Chondrocyte (in vitro differentiated cells): ENCODE data around the gene TRABD2A. TPM values are rescaled to one million over a fixed set of nuclear protein-coding genes. Genes with fewer than 3 reads are reported as not detected.
"Not testable (repeated sequence)": the region's sequence is repeated elsewhere in the genome, so short reads cannot be mapped to it uniquely, and the experiment has no call there.

Source experiments
- DNase-seq: peaks from one replicate; pipeline ENCODE4 v3.0.0; 2021; ENCODE audit warnings: mixed read lengths, low spot score
- H3K27ac Mint-ChIP-seq: one replicate; pipeline ENCODE4 v1.8.0; 2021; ENCODE audit warnings: mild to moderate bottlenecking, moderate library complexity, mixed read lengths; ENCODE audit not compliant: unreplicated experiment
- H3K27me3 Mint-ChIP-seq: 2 replicates; pipeline ENCODE4 v1.8.0; 2021; ENCODE audit warnings: low read depth, mixed read lengths
- H3K36me3 Mint-ChIP-seq: 2 replicates; pipeline ENCODE4 v1.8.0; 2021; ENCODE audit warnings: low read depth, mixed read lengths
- H3K4me1 Mint-ChIP-seq: 2 replicates; pipeline ENCODE4 v1.8.0; 2021; ENCODE audit warnings: low read depth, mild to moderate bottlenecking, mixed read lengths
- H3K4me3 Mint-ChIP-seq: one replicate; pipeline ENCODE4 v1.8.0; 2021; ENCODE audit warnings: mild to moderate bottlenecking, moderate library complexity, mixed read lengths; ENCODE audit not compliant: unreplicated experiment
- H3K9me3 Mint-ChIP-seq: 2 replicates; pipeline ENCODE4 v1.8.0; 2021; ENCODE audit warnings: low read depth, mixed read lengths
- CTCF ChIP-seq: fragments of 200-600 bp; sonication (generic); IDR thresholded peaks from 2 replicates; pipeline ENCODE4 v1.5.0; 2021; ENCODE audit warnings: antibody characterized with exemption, mild to moderate bottlenecking, moderate library complexity
- total RNA-seq: library from RNA; stranded (reverse); gene quantifications from 3 replicates; pipeline ENCODE4 v1.2.1, GENCODE V29; 2021

TRABD2A gene
- total RNA-seq, 1 donor from 2014 or later: 0.37 TPM

DNA sequence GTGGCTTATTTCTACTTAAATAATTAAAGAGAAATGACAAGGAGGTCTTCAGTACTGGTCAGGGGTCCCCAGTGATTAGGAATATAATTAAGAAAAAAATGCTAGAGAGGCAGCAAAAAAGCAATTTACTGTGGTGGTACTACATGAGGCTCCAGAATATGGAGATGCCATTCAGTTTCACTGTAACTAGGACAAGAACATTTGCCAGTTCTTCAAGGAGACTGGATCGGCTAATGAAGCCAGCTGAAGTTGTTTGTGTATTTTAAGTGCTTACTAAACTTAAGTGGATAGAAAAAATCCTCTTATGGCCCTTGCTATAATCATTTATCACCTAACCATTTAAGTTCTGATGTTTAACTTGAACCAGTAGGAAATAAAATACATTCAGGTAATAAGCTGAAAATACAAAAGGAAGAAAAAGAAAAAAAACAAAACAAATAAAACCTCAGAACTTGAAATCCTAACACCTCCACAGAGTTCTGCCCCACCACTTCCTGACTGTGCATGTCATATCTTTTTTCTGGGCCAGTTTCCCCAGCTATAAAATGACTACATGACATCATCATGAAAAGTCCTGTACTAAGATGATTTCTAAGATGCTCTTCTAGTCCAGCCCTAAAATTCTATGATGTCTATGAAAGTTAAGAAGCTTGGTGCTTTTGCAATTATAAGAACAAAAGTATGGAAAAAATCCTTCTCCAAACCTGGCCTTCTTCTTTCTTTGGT is 98.0 kb downstream of the TRABD2A start:
- no peak for TF ChIP-seq CTCF
- DNase-seq: no peak
- Mint-ChIP-seq H3K27me3 (peaks cover 27% of the 10 kb centered on the region), H3K4me3 (no peak overlapping the region), H3K27ac (no peak overlapping the region), H3K36me3 (no peaks in the 10 kb centered on the region), H3K4me1 (no peaks in the 10 kb centered on the region), H3K9me3 (peaks cover 8% of the 10 kb centered on the region)

GRCh38 chr2:84781942-84782716 is 98.8 kb downstream of the TRABD2A start:
- no peak overlapping the region for H3K4me3 Mint-ChIP-seq
- peaks cover 23% of the 10 kb centered on the region for H3K27me3 Mint-ChIP-seq
- no peak for TF ChIP-seq CTCF
- H3K4me1 Mint-ChIP-seq: no peaks in the 10 kb centered on the region
- DNase-seq: no peak
- H3K9me3 Mint-ChIP-seq: peaks cover 13% of the 10 kb centered on the region
- H3K36me3 Mint-ChIP-seq: no peaks in the 10 kb centered on the region
- no peak overlapping the region for H3K27ac Mint-ChIP-seq

- no peak for TF ChIP-seq CTCF
- Mint-ChIP-seq H3K4me1 (no peaks in the 10 kb centered on the region), H3K27me3 (peaks cover 20% of the 10 kb centered on the region), H3K27ac (no peak overlapping the region), H3K9me3 (peaks cover 26% of the 10 kb centered on the region), H3K4me3 (no peak overlapping the region), H3K36me3 (no peaks in the 10 kb centered on the region)
- no peak for DNase-seq
These were observed 101.1 kb downstream of the TRABD2A start for GRCh38 chr2:84779781-84780180.

GRCh38 chr2:84778911-84779690 is 101.8 kb downstream of the TRABD2A start:
- no peaks in the 10 kb centered on the region for H3K4me1 Mint-ChIP-seq
- DNase-seq: no peak
- H3K27ac Mint-ChIP-seq: no peak overlapping the region
- no peak overlapping the region for H3K4me3 Mint-ChIP-seq
- H3K27me3 Mint-ChIP-seq: peaks cover 17% of the 10 kb centered on the region
- no peaks in the 10 kb centered on the region for H3K36me3 Mint-ChIP-seq
- H3K9me3 Mint-ChIP-seq: peaks cover 33% of the 10 kb centered on the region
- no peak for TF ChIP-seq CTCF

GRCh38 chr2:84776011-84776410 is 104.9 kb downstream of the TRABD2A start:
- no peak for TF ChIP-seq CTCF
- Mint-ChIP-seq H3K27ac (no peak overlapping the region), H3K27me3 (peaks cover 20% of the 10 kb centered on the region), H3K9me3 (peaks cover 55% of the 10 kb centered on the region), H3K4me1 (no peaks in the 10 kb centered on the region), H3K4me3 (no peak overlapping the region), H3K36me3 (peaks cover 6% of the 10 kb centered on the region)
- no peak for DNase-seq

- not testable (repeated sequence) for DNase-seq, H3K4me1 Mint-ChIP-seq, H3K4me3 Mint-ChIP-seq, H3K36me3 Mint-ChIP-seq, H3K27ac Mint-ChIP-seq
- H3K27me3 Mint-ChIP-seq: peaks cover 14% of the 10 kb centered on the region
- peaks cover 47% of the 10 kb centered on the region for H3K9me3 Mint-ChIP-seq
These were observed 107.3 kb downstream of the TRABD2A start for GRCh38 chr2:84773562-84773961.
